SK-N-SH treated with all-trans-retinoic acid at 6 μM for 48 hours (cell line): Measurements from ENCODE around the gene OR5K1.

ENCODE experiments used
- ATAC-seq: fragments of 200-7000 bp; cut with Tn5 transposase; 3 replicates; pipeline ENCODE4 v1.9.1; 2020; ENCODE audit warnings: mild to moderate bottlenecking, moderate library complexity
- ARNTL ChIP-seq: fragments of 450-650 bp; formaldehyde crosslinking; IDR thresholded peaks from 2 replicates; pipeline ENCODE4 v1.5.0; 2020; ENCODE audit warnings: low read depth, mild to moderate bottlenecking, moderate library complexity, borderline replicate concordance
- BACH2 ChIP-seq: fragments of 250-450 bp; sonication (Bioruptor Pico); IDR thresholded peaks from 2 replicates; pipeline ENCODE4 v1.9.0; 2021; ENCODE audit warnings: mild to moderate bottlenecking, borderline replicate concordance
- CREB5 ChIP-seq: fragments of 250-450 bp; sonication (Bioruptor Pico); IDR thresholded peaks from 2 replicates; pipeline ENCODE4 v1.5.1; 2020; ENCODE audit warnings: low read depth, mild to moderate bottlenecking, moderate library complexity
- CSDC2 ChIP-seq: fragments of 250-450 bp; sonication (Bioruptor Pico); IDR thresholded peaks from 2 replicates; pipeline ENCODE4 v1.5.0; 2020; ENCODE audit warnings: mild to moderate bottlenecking, moderate library complexity
- CSRNP3 ChIP-seq: fragments of 250-450 bp; sonication (Bioruptor Pico); IDR thresholded peaks from 2 replicates; pipeline ENCODE4 v1.5.1; 2021; ENCODE audit warnings: mild to moderate bottlenecking, moderate library complexity
- GLIS3 ChIP-seq: fragments of 250-450 bp; sonication (Bioruptor Pico); IDR thresholded peaks from 2 replicates; pipeline ENCODE4 v1.5.0; 2020; ENCODE audit warnings: mild to moderate bottlenecking, moderate library complexity
- ISL1 ChIP-seq: fragments of 250-450 bp; sonication (Bioruptor Pico); IDR thresholded peaks from 2 replicates; pipeline ENCODE4 v2.1.2; 2022; ENCODE audit warnings: mild to moderate bottlenecking, moderate library complexity
- OSR1 ChIP-seq: fragments of 250-450 bp; sonication (Bioruptor Pico); IDR thresholded peaks from 2 replicates; pipeline ENCODE4 v1.8.0; 2022; ENCODE audit warnings: moderate library complexity, mild to moderate bottlenecking, inconsistent platforms
- PATZ1 ChIP-seq: fragments of 250-450 bp; sonication (Bioruptor Pico); IDR thresholded peaks from 2 replicates; pipeline ENCODE4 v1.8.0; 2020; ENCODE audit warnings: mild to moderate bottlenecking, moderate library complexity, borderline replicate concordance
- POU6F1 ChIP-seq: fragments of 250-450 bp; sonication (Bioruptor Pico); IDR thresholded peaks from 2 replicates; pipeline ENCODE4 v1.8.0; 2021; ENCODE audit warnings: low read depth, mild to moderate bottlenecking, moderate library complexity, borderline replicate concordance
- PPARA ChIP-seq: fragments of 250-450 bp; sonication (Bioruptor Pico); IDR thresholded peaks from 2 replicates; pipeline ENCODE4 v1.5.0; 2020; ENCODE audit warnings: mild to moderate bottlenecking, borderline replicate concordance
- SNAI2 ChIP-seq: fragments of 250-450 bp; sonication (Bioruptor Pico); IDR thresholded peaks from 2 replicates; pipeline ENCODE4 v1.5.0; 2020; ENCODE audit warnings: mild to moderate bottlenecking, moderate library complexity
- TCF4 ChIP-seq: fragments of 250-450 bp; sonication (Bioruptor Pico); IDR thresholded peaks from 2 replicates; pipeline ENCODE4 v1.8.0; 2021; ENCODE audit warnings: mild to moderate bottlenecking, moderate library complexity, borderline replicate concordance
- TOX ChIP-seq: fragments of 250-450 bp; sonication (Bioruptor Pico); IDR thresholded peaks from 2 replicates; pipeline ENCODE4 v1.8.0; 2021; ENCODE audit warnings: mild to moderate bottlenecking, moderate library complexity, borderline replicate concordance
- TSHZ2 ChIP-seq: fragments of 250-450 bp; sonication (Bioruptor Pico); IDR thresholded peaks from 2 replicates; pipeline ENCODE4 v1.5.0; 2020; ENCODE audit warnings: mild to moderate bottlenecking, moderate library complexity
- ZC3H10 ChIP-seq: fragments of 250-450 bp; sonication (Bioruptor Pico); IDR thresholded peaks from 2 replicates; pipeline ENCODE4 v1.5.1; 2021; ENCODE audit warnings: mild to moderate bottlenecking, moderate library complexity
- ZFP30 ChIP-seq: fragments of 450-650 bp; formaldehyde crosslinking; IDR thresholded peaks from 2 replicates; pipeline ENCODE4 v1.5.0; 2022; ENCODE audit warnings: mild to moderate bottlenecking, moderate library complexity
- ZNF565 ChIP-seq: fragments of 450-650 bp; formaldehyde crosslinking; conservative IDR thresholded peaks from 2 replicates; pipeline ENCODE4 v1.5.0; 2020; ENCODE audit warnings: low read depth, mild to moderate bottlenecking, moderate library complexity
- ZNF70 ChIP-seq: fragments of 450-650 bp; formaldehyde crosslinking; IDR thresholded peaks from 2 replicates; pipeline ENCODE4 v1.5.0; 2020; ENCODE audit warnings: mild to moderate bottlenecking, moderate library complexity

Gene OR5K1

GRCh38 chr3:98519351-98519750, 56.4 kb downstream of the OR5K1 start:
- no peak for ATAC-seq

GRCh38 chr3:98521897-98522543, 59.0 kb downstream of the OR5K1 start:
- peak; percentile 76 for ATAC-seq
- TF ChIP-seq CSRNP3 (CRISPR knock-in tag) (no peak), PPARA (no peak), OSR1 (CRISPR knock-in tag) (no peak), SNAI2 (CRISPR knock-in tag) (no peak), ZNF70 (CRISPR knock-in tag) (no peak), GLIS3 (CRISPR knock-in tag) (no peak), TCF4 (no peak), CREB5 (CRISPR knock-in tag) (no peak), TSHZ2 (CRISPR knock-in tag) (no peak), ARNTL (CRISPR knock-in tag) (no peak), ZNF565 (CRISPR knock-in tag) (no peak), PATZ1 (CRISPR knock-in tag) (no peak), ISL1 (CRISPR knock-in tag) (no peak), ZC3H10 (CRISPR knock-in tag) (no peak), BACH2 (CRISPR knock-in tag) (no peak), CSDC2 (CRISPR knock-in tag) (no peak), TOX (CRISPR knock-in tag) (no peak)

More at GRCh38 chr3:98519351-98519750, 56.4 kb downstream of the OR5K1 start:
- TF ChIP-seq POU6F1 (CRISPR knock-in tag) (no peak), ZNF70 (CRISPR knock-in tag) (no peak), ZFP30 (no peak)
